DND-41 (cell line): ENCODE data around the gene COL4A6.

ENCODE experiments used
- CTCF ChIP-seq: IDR thresholded peaks from 2 replicates; pipeline ENCODE4 v1.5.1; 2012; ENCODE audit warnings: borderline replicate concordance, low read length, moderate library complexity, mild to moderate bottlenecking; ENCODE audit not compliant: poor library complexity, severe bottlenecking; ENCODE audit errors: extremely low read depth
- EZH2 ChIP-seq: IDR thresholded peaks from 3 replicates; pipeline ENCODE4 v1.6.1; 2012; ENCODE audit warnings: borderline replicate concordance, low read depth, mild to moderate bottlenecking, moderate library complexity, low read length, inconsistent platforms; ENCODE audit not compliant: severe bottlenecking

GRCh38 chrX:108178143-108178498, 260.1 kb downstream of the COL4A6 start:
- TF ChIP-seq CTCF (no peak), EZH2 (no peak)
